Astrocyte (in vitro differentiated cells and primary cell): Measurements from ENCODE around the gene AMFR.

ENCODE experiments used
- CTCF ChIP-seq: IDR thresholded peaks from 2 replicates; pipeline ENCODE4 v1.5.1; 2011; ENCODE audit warnings: low read depth, mild to moderate bottlenecking, inconsistent platforms, low read length, moderate library complexity; ENCODE audit not compliant: insufficient read depth
- EZH2 ChIP-seq: IDR thresholded peaks from 2 replicates; pipeline ENCODE4 v1.6.1; 2012; ENCODE audit warnings: mild to moderate bottlenecking, low read length, inconsistent platforms; ENCODE audit not compliant: insufficient read depth

- TF ChIP-seq CTCF: no peak
- no peak for TF ChIP-seq EZH2
These were observed 92.8 kb downstream of the AMFR start for GRCh38 chr16:56332464-56333079.
